Posterior vena cava (tissue), 2 donors: ENCODE results near the gene EEF1A2. TPM values are rescaled to one million over a fixed set of nuclear protein-coding genes. Genes with fewer than 3 reads are reported as not detected.

Experiments used
- DNase-seq: peaks from one replicate; pipeline ENCODE4 v3.0.0-alpha.2; 2020; ENCODE audit warnings: low spot score
- intact Hi-C, 2 donors: fragments of 100-400 bp; cut with DNase I; formaldehyde crosslinking; loops; one replicate each; pipeline versions ENCODE4 v1.14.1 to v1.14.2; 2022 to 2023
- long read RNA-seq, 2 donors: library from polyadenylated mRNA; unstranded; transcript quantifications; one replicate each; pipeline ENCODE4 v2.0.0, GENCODE V29; 2020 to 2021
- total RNA-seq, 2 donors: library from RNA; stranded (reverse); fragmentation: NEBNext Ultra II Directional; extraction: Animal tissue kit (Norgen Biotek cat#: 25700); gene quantifications; one replicate each; pipeline ENCODE4 v1.2.1, GENCODE V29; 2021
- donor health status: DM: yes; HTN: yes; CAD: no.
- donor health status: DM: yes; HTN: yes; CAD: no.

EEF1A2 gene
- 1 to 10 TPM in 1 of 2 donors, under 1 TPM in 1; 0.42 to 2.6 TPM for total RNA-seq
- long read RNA-seq, donor 1, result 0 reads
- long read RNA-seq, donor 2, result 0 reads

DNA sequence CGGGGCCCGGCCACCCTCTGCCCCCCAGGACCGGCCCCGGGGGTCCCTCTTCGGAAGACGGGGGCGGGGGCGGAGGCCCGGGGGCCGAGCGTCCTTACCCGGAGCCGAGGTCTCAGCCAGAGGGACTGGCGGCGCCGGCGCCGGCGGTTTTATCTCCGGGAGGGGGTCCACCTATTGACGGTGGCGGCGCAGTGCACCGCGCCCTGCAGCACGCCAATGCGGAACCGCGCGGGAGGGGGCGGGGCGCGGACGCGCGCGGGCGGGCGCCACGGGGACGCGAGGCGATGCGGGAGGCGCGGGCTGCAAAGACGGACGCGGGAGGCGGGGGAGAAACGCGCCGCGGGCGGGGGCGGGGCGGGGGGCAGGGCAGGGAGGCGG, at the start of gene EEF1A2:
Gene EEF1A2 (minus strand): TSS at position 124 of the 378 bp plus-strand sequence. CDS start 1,320 bp downstream, outside the sequence.
- intact Hi-C loops, result no loop called here
- DNase-seq, result no peak

DNA sequence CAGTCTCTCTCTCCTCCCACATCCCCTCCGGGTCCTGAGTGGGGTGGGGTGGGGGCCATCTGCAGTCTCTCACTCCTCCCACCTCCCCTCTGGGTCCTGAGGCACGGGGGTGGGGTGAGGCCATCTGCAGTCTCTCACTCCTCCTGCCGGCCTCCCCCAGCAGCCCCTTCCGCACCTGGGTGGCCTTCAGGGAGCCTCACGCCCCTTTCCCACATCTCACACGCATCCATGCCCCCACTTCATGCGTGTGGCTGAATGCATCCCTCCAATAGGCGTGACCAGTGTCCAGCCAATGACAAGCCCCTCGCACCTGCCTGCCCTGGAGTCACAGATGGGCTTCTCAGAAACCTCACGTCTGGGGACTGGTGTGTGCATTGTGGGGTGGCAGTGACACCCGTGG, 49.7 kb upstream of the EEF1A2 start:
- no peak for DNase-seq
- intact Hi-C loops, result no loop called here

GRCh38 chr20:63547725-63548480, 49.0 kb upstream of the EEF1A2 start, which contains the start of gene SRMS:
Gene SRMS (minus strand): TSS chr20:63547749. CDS start chr20:63547463, 286 bp downstream.
- no peak for DNase-seq
- intact Hi-C loops, result no loop called here

DNA sequence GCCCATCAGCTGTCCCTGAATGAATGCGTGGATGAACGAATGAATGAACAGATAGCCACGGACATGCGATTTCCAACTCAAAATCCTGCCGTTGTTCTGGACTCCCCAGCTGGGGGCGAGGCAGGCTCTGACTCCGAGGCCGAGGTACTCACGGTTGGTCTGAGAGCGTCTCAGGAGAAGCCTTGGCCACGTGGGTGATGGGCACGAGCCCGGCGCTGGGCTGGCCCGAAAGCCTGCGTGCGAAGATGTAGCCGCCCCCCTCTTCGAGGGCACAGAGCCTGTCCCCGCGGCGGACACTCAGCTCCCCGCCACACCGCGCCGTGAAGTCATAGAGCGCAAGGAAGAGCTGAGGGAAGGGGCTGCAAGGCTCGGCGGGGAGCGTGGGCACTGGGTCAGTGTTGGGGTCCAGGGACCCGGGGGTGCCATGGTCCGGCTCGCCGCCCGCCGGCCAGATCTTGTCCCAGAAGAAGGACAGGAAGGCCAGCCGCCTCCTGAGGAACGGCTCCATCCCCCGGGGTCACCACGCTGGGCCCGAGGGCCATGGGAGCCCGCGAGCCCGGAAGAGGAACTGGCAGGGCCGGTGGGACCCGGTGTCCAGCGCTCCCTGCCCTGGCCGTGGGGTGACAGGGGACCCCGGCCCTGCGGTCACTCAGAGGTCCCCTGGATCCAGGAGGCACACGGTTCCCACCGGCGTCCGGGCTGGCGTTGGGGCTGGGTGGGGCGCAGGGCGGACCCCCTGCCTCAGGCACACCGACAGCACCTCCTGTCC, 48.3 kb upstream of the EEF1A2 start:
- DNase-seq, result no peak
- intact Hi-C loops, result no loop called here

- no peak for DNase-seq
- intact Hi-C loops, result no loop called here
Measured at GRCh38 chr20:63546256-63546955, 47.5 kb upstream of the EEF1A2 start.

- no peak for DNase-seq
- intact Hi-C loops, result no loop called here
Measured at GRCh38 chr20:63545814-63546213, 46.9 kb upstream of the EEF1A2 start.

DNA sequence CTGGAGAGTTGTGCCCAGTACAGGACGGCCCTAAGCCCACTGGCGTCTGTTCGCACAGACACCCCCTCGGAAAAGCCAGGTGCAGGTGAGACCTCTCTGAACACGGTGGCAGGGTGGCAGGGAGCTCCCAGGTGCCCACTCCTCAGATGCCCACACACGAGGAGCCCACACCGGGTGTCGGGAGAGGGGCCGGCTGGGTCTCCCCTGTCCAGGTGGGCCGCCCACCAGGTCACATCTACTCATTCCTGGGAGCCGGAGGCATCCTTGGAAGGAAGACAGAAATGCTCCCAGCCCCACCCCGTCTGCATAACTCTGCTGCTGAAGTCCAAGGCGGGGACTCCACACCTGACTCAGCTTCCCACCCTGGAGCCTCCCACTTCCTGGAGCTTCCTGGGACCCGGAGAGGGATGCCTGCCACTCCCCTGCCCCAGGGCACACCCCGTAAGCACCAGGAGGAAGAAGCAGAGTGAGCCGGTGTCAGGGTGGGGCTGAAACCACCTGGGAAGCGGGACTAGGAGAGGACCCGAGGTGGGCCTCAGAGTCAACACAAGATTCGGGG, 46.2 kb upstream of the EEF1A2 start:
- intact Hi-C loops, result no loop called here
- DNase-seq, result no peak

- no peak for DNase-seq
- intact Hi-C loops, result no loop called here
Measured at GRCh38 chr20:63544241-63544957, 45.5 kb upstream of the EEF1A2 start.

DNA sequence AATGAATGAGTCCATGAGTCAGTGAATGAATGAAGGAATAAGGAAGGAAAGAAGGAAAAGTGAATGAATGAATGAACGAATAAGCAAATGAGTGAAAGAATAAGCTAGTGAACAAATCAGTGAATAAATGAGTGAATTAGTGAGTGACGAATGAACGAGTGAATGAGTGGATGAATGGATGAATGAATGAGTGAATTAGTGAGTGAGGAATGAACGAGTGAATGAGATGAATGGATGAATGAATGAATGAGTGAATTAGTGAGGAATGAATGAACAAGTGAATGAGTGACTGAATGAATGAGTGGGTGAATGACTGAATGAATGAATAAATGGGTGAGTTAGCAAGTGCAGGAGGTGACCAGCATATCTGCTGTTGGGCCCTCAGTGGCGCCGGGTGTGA, 44.9 kb upstream of the EEF1A2 start:
- no peak for DNase-seq
- intact Hi-C loops, result no loop called here

GRCh38 chr20:63543131-63543530, 44.2 kb upstream of the EEF1A2 start:
- intact Hi-C loops, result no loop called here
- DNase-seq, result no peak

- no peak for DNase-seq
- intact Hi-C loops, result no loop called here
Measured at GRCh38 chr20:63542696-63543095, 43.8 kb upstream of the EEF1A2 start.

DNA sequence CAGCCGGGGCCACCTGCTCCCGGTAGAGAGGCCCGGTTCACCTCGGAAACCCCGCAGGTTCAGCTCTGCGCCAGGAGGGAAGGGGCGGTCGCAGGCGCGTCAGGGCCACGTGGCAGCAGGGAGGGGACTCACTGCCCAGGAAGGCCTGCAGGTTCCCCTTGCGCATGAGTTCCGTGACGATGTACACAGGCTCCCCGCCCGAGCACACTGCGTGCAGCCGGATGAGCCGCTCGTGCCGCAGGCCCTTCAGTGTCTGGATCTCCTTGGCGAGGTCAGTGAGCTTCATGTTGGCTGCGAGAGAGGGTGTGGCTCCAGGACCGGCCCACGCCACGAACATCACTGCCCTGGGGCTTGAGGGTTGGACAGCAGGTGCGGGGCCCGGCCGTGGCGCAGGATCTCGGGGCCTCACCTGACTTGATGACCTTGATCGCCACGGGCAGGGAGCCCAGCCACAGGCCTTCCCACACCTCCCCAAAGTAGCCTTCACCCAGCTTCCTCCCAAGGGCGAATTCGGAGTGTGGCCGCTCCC, 43.2 kb upstream of the EEF1A2 start:
- intact Hi-C loops, result no loop called here
- no peak for DNase-seq

GRCh38 chr20:63541371-63541770, 42.5 kb upstream of the EEF1A2 start:
- no peak for DNase-seq
- intact Hi-C loops, result no loop called here

- intact Hi-C loops, result no loop called here
Measured at GRCh38 chr20:63540417-63541186, 41.7 kb upstream of the EEF1A2 start.

GRCh38 chr20:63539441-63540370, 40.8 kb upstream of the EEF1A2 start:
- intact Hi-C loops, result loop anchor here in 1 of 2 donors (5.0 to 10.0 kb wide), 2 partner anchors 105 to 433 kb away; no protein-coding TSS in a partner anchor
- DNase-seq, result no peak

More at GRCh38 chr20:63540417-63541186, 41.7 kb upstream of the EEF1A2 start:
- DNase-seq, result no peak

- no peak for DNase-seq
- intact Hi-C loops, result loop anchor here in 1 of 2 donors (5.0 to 10.0 kb wide), 2 partner anchors 106 to 433 kb away; no protein-coding TSS in a partner anchor
Measured at GRCh38 chr20:63539092-63539430, 40.2 kb upstream of the EEF1A2 start.
